CD4-positive, alpha-beta T cell (primary cell): ENCODE measurements around the gene OR2AJ1. TPM values are rescaled to one million over a fixed set of nuclear protein-coding genes. Genes with fewer than 3 reads are reported as not detected.

Experiments used
- ATAC-seq: fragments of 200-7000 bp; cut with Tn5 transposase; one replicate; pipeline ENCODE4 v1.10.0; 2022; ENCODE audit warnings: mild to moderate bottlenecking; ENCODE audit not compliant: poor library complexity
- CTCF ChIA-PET: fragments of 350-600 bp; sonication (Branson Sonifier 250); formaldehyde crosslinking; loops from one replicate; lab custom pipeline; 2021; ENCODE audit warnings: antibody characterized with exemption, inconsistent platforms; lab: Charles Lee
- POLR2A ChIA-PET: fragments of 350-600 bp; sonication (Branson Sonifier 250); formaldehyde crosslinking; loops from one replicate; lab custom pipeline; 2021; ENCODE audit warnings: antibody characterized with exemption, inconsistent platforms; lab: Charles Lee
- DNase-seq, 14 experiments: peaks; one replicate each; pipeline ENCODE4 v3.0.0-alpha.2; 2013 to 2020; ENCODE audit warnings: mixed read lengths in 2 of 14
- H3K27ac ChIP-seq, 2 donors: one replicate each; pipeline versions ENCODE4 v1.5.1 to v1.7.0; 2013; ENCODE audit warnings: low read length in 2 of 2, low read depth in 1 of 2, mild to moderate bottlenecking in 1 of 2
- H3K27me3 ChIP-seq, 2 experiments: 1 replicate in 1 of 2; 2 replicates in 1 of 2; pipeline versions ENCODE4 v1.6.1 to v1.7.0; 2013; ENCODE audit warnings: low read length in 2 of 2, control low read depth in 1 of 2, mild to moderate bottlenecking in 1 of 2, moderate library complexity in 1 of 2; ENCODE audit not compliant: insufficient read depth in 2 of 2, control insufficient read depth in 1 of 2
- H3K36me3 ChIP-seq: one replicate; pipeline ENCODE4 v1.6.1; 2013; ENCODE audit warnings: low read length, control low read depth; ENCODE audit not compliant: insufficient read depth
- H3K4me1 ChIP-seq: one replicate; pipeline ENCODE4 v1.6.1; 2013; ENCODE audit warnings: low read length, control low read depth; ENCODE audit not compliant: insufficient read depth
- H3K4me3 ChIP-seq: one replicate; pipeline ENCODE4 v1.5.1; 2013; ENCODE audit warnings: mild to moderate bottlenecking, low read length, moderate library complexity
- H3K9me3 ChIP-seq, 2 experiments: 1 replicate in 1 of 2; 2 replicates in 1 of 2; pipeline versions ENCODE4 v1.6.1 to v1.7.0; 2013; ENCODE audit warnings: low read length in 2 of 2, mild to moderate bottlenecking in 2 of 2, control low read depth in 1 of 2, moderate library complexity in 1 of 2; ENCODE audit not compliant: control insufficient read depth in 1 of 2, insufficient read depth in 1 of 2
- H3K27ac Mint-ChIP-seq: one replicate; pipeline ENCODE4 v1.8.0; 2020; ENCODE audit warnings: mixed read lengths
- H3K27me3 Mint-ChIP-seq: one replicate; pipeline ENCODE4 v1.8.0; 2021; ENCODE audit warnings: mixed read lengths
- H3K36me3 Mint-ChIP-seq: one replicate; pipeline ENCODE4 v1.8.0; 2021; ENCODE audit warnings: low read depth, mixed read lengths
- H3K4me1 Mint-ChIP-seq: one replicate; pipeline ENCODE4 v1.8.0; 2021; ENCODE audit warnings: low read depth, mixed read lengths
- H3K4me3 Mint-ChIP-seq: one replicate; pipeline ENCODE4 v1.8.0; 2020; ENCODE audit warnings: mild to moderate bottlenecking, mixed read lengths
- H3K9me3 Mint-ChIP-seq: one replicate; pipeline ENCODE4 v1.8.0; 2020; ENCODE audit warnings: mixed read lengths
- CTCF ChIP-seq: fragments of 200-600 bp; IDR thresholded peaks from one replicate; pipeline ENCODE4 v1.8.0; 2022; ENCODE audit warnings: antibody characterized with exemption, mild to moderate bottlenecking
- intact Hi-C, 2 experiments: fragments of 100-400 bp; cut with DNase I in 1 of 2; cut with micrococcal nuclease in 1 of 2; formaldehyde crosslinking; loops; one replicate each; pipeline versions ENCODE4 v1.15.1 to v1.9.0; 2023 to 2025; cut with DNase I, micrococcal nuclease
- total RNA-seq, 174 experiments: library from RNA in 2 of 174; stranded (reverse) in 2 of 174; gene quantifications; one replicate each; pipeline ENCODE4 v1.2.3 and lab custom pipeline; 2021 to 2026

The OR2AJ1 gene
- total RNA-seq, 2 experiments from 2014 or later, result not detected

- H3K4me3 ChIP-seq, result no peak overlapping the region
- ATAC-seq, result no peak
- no peaks in the 10 kb centered on the region for H3K27me3 ChIP-seq
- ChIA-PET POLR2A (no interaction called here), CTCF (no interaction called here)
- no peaks in the 10 kb centered on the region for H3K36me3 ChIP-seq
- H3K9me3 ChIP-seq, result no peaks in the 10 kb centered on the region
- H3K27ac ChIP-seq, result no peak overlapping the region
- Mint-ChIP-seq H3K4me3 (no peak overlapping the region), H3K9me3 (no peaks in the 10 kb centered on the region), H3K36me3 (no peaks in the 10 kb centered on the region), H3K27me3 (no peaks in the 10 kb centered on the region), H3K4me1 (no peaks in the 10 kb centered on the region), H3K27ac (no peak overlapping the region)
- TF ChIP-seq CTCF, result no peak
- no peaks in the 10 kb centered on the region for H3K4me1 ChIP-seq
- intact Hi-C loops, result no loop called here
- DNase-seq, result no peak
Measured at GRCh38 chr1:247942624-247943023, 17.9 kb downstream of the OR2AJ1 start.

- CTCF ChIA-PET, result no interaction called here
- Histone ChIP-seq H3K36me3 (no peaks in the 10 kb centered on the region), H3K9me3 (no peaks in the 10 kb centered on the region), H3K4me3 (no peak within 1 kb of the TSS), H3K27ac (no peak within 1 kb of the TSS), H3K27me3 (no peaks in the 10 kb centered on the region), H3K4me1 (no peaks in the 10 kb centered on the region)
- H3K4me3 Mint-ChIP-seq, result no peak within 1 kb of the TSS
- H3K4me1 Mint-ChIP-seq, result no peaks in the 10 kb centered on the region
- H3K9me3 Mint-ChIP-seq, result no peaks in the 10 kb centered on the region
- intact Hi-C loops, result no loop called here
- peaks cover 10% of the 10 kb centered on the region for H3K36me3 Mint-ChIP-seq
- ATAC-seq (no peak), DNase-seq (no peak)
- no peak for TF ChIP-seq CTCF
- no peaks in the 10 kb centered on the region for H3K27me3 Mint-ChIP-seq
- H3K27ac Mint-ChIP-seq, result no peak within 1 kb of the TSS
- POLR2A ChIA-PET, result no interaction called here
Measured at GRCh38 chr1:247948558-247948957, 23.9 kb downstream of the OR2AJ1 start, which contains the start of gene OR2L8. TSS of gene OR2L8 (plus strand) at chr1:247948858. CDS start at chr1:247948858, 0 bp downstream.

- H3K9me3 ChIP-seq, result no peaks in the 10 kb centered on the region
- H3K4me1 ChIP-seq, result no peaks in the 10 kb centered on the region
- no peak overlapping the region for H3K27ac ChIP-seq
- ChIA-PET POLR2A (no interaction called here), CTCF (no interaction called here)
- H3K9me3 Mint-ChIP-seq, result no peaks in the 10 kb centered on the region
- intact Hi-C loops, result no loop called here
- H3K4me1 Mint-ChIP-seq, result no peaks in the 10 kb centered on the region
- ATAC-seq (no peak), DNase-seq (no peak)
- H3K27me3 ChIP-seq, result no peaks in the 10 kb centered on the region
- peaks cover 15% of the 10 kb centered on the region for H3K36me3 Mint-ChIP-seq
- H3K27me3 Mint-ChIP-seq, result no peaks in the 10 kb centered on the region
- TF ChIP-seq CTCF, result no peak
- H3K27ac Mint-ChIP-seq, result no peak overlapping the region
- no peak overlapping the region for H3K4me3 Mint-ChIP-seq
- H3K36me3 ChIP-seq, result no peaks in the 10 kb centered on the region
- H3K4me3 ChIP-seq, result no peak overlapping the region
Measured at GRCh38 chr1:247953408-247953807, 28.7 kb downstream of the OR2AJ1 start.
